ENCODE data around the gene TIMP2.
"Not testable (repeated sequence)": the region's sequence is repeated elsewhere in the genome, so short reads cannot be mapped to it uniquely, and the experiment has no call there.

The TIMP2 gene

DNA sequence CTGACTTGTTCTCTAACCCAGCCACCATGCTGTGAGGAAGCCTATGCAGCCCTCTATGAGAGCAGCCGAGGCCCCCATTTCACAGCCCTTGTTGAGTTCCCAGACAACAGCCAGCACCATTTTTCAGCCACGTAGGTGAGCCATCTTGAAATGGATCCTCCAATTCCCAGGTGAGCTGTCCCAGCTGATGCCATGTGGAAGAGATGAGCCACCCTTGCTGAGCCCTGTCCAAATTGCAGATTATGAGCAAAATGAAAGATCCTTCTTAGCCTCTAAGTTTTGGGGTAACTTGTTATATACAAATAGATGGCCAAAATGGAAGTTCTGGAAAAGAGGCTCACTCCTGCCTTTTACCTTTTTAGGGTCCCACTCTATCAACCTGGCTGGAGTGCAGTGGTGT, 25.7 kb upstream of the TIMP2 start:
- H3K4me1 ChIP-seq (ENCODE audit: low read length), result peaks cover 8% of the 10 kb centered on the region
- no peaks in the 10 kb centered on the region for H3K36me3 ChIP-seq (replicated peaks; ENCODE audit: low read depth, low read length)
- H3K4me3 ChIP-seq (ENCODE audit: low read length), result no peak overlapping the region
- TF ChIP-seq, protein P1, sequence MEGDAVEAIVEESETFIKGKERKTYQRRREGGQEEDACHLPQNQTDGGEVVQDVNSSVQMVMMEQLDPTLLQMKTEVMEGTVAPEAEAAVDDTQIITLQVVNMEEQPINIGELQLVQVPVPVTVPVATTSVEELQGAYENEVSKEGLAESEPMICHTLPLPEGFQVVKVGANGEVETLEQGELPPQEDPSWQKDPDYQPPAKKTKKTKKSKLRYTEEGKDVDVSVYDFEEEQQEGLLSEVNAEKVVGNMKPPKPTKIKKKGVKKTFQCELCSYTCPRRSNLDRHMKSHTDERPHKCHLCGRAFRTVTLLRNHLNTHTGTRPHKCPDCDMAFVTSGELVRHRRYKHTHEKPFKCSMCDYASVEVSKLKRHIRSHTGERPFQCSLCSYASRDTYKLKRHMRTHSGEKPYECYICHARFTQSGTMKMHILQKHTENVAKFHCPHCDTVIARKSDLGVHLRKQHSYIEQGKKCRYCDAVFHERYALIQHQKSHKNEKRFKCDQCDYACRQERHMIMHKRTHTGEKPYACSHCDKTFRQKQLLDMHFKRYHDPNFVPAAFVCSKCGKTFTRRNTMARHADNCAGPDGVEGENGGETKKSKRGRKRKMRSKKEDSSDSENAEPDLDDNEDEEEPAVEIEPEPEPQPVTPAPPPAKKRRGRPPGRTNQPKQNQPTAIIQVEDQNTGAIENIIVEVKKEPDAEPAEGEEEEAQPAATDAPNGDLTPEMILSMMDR (IDR thresholded peaks at IDR 0.05; ENCODE audit: low read depth, low read length), result no peak
- TF ChIP-seq EZH2phosphoT487 (IDR thresholded peaks at IDR 0.05; ENCODE audit: low read depth), result no peak
- no peaks in the 10 kb centered on the region for H3K27me3 ChIP-seq (ENCODE audit: low read depth, low read length)
- H3K79me2 ChIP-seq (ENCODE audit: low read length), result no peaks in the 10 kb centered on the region
- no peak overlapping the region for H2AFZ ChIP-seq (ENCODE audit: low read depth, low read length)
- no peak overlapping the region for H3K9ac ChIP-seq (ENCODE audit: low read length)
- no peak overlapping the region for H3K4me2 ChIP-seq (ENCODE audit: low read length)
- no peaks in the 10 kb centered on the region for H4K20me1 ChIP-seq (ENCODE audit: insufficient read depth, low read length)
- no peak overlapping the region for H3K27ac ChIP-seq (ENCODE audit: low read length)
- H3K9me3 ChIP-seq (ENCODE audit: insufficient read depth, low read length), result 0 out of 2 replicates have a peak, but pooled peaks cover 10% of the 10 kb centered on the region

DNA sequence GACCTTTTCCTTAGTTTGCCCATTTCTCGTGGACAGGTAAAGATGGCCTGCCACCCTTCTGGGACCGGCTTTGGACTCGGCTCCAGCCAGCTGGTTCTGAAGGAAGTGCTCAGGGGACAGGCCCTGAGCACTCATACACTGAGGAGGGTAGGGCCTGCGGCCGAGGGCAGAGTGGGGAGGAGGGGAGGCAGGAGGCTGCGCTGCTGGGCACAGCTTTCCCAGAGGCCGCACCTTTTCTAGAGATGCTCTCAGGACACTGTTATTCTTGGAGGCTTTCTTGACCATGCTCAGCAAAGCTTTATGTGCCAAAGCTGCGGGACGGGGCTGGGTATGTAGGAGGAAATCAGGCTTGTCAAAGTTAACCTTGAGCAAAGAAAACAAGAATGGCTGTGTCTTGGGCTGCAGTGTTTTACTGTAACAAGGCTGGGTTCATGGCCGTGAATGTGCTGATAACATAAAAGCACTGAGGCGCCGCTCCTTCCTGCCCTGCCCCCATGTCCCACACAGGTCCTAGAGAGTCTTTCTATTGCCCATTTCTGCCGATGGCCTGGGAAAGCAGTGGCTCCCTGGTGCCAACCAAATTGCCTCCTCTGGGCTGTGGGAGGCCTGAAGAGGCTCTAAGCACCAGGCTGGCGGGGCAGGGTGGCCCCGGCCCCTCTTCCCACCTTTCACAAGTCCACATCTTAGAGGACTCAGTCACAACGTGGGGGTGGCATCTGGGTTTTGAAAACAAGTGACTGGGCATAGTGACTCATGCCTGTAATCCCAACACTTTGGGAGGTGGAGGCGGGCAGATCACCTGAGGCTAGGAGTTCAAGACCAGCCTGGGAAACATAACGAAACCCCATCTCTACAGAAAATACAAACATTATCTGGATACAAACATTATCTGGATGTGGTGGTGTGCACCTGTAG, 22.3 kb upstream of the TIMP2 start:
- Histone ChIP-seq H3K79me2 (ENCODE audit: low read length) (no peaks in the 10 kb centered on the region), H2AFZ (ENCODE audit: low read depth, low read length) (no peak overlapping the region), H3K27ac (ENCODE audit: low read length) (no peak overlapping the region), H3K36me3 (replicated peaks; ENCODE audit: low read depth, low read length) (no peaks in the 10 kb centered on the region), H3K4me2 (ENCODE audit: low read length) (no peak overlapping the region), H3K9me3 (ENCODE audit: insufficient read depth, low read length) (0 out of 2 replicates have a peak, but pooled peaks cover 10% of the 10 kb centered on the region), H4K20me1 (ENCODE audit: insufficient read depth, low read length) (no peaks in the 10 kb centered on the region), H3K4me1 (ENCODE audit: low read length) (no peaks in the 10 kb centered on the region), H3K4me3 (ENCODE audit: low read length) (no peak overlapping the region), H3K27me3 (ENCODE audit: low read depth, low read length) (no peaks in the 10 kb centered on the region), H3K9ac (ENCODE audit: low read length) (no peak overlapping the region)
- TF ChIP-seq, protein P1 (IDR thresholded peaks at IDR 0.05; ENCODE audit: low read depth, low read length), result no peak
- no peak for TF ChIP-seq EZH2phosphoT487 (IDR thresholded peaks at IDR 0.05; ENCODE audit: low read depth)

DNA sequence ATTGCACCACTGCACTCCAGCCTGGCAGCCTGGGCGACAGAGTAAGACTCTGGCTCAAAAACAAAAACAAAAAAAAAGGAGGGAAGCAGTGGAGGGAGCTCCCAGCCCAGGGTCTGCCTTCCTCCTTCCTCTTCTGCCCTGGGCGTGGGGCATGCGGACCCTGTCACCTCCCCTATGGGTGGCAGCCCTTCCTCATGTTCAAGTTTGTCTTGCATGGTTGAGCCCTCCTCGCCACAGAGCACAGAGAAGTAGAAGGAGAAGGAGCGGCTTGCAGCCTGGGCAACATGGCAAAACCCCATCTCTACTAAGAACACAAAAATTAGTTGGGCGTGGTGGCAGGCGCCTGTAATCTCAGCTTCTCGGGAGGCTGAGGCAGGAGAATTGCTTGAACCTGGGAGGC, 21.4 kb upstream of the TIMP2 start:
- no peak overlapping the region for H3K9ac ChIP-seq (ENCODE audit: low read length)
- H3K79me2 ChIP-seq (ENCODE audit: low read length), result no peaks in the 10 kb centered on the region
- H3K4me1 ChIP-seq (ENCODE audit: low read length), result no peaks in the 10 kb centered on the region
- no peak overlapping the region for H2AFZ ChIP-seq (ENCODE audit: low read depth, low read length)
- H4K20me1 ChIP-seq (ENCODE audit: insufficient read depth, low read length), result no peaks in the 10 kb centered on the region
- H3K36me3 ChIP-seq (replicated peaks; ENCODE audit: low read depth, low read length), result no peaks in the 10 kb centered on the region
- H3K27me3 ChIP-seq (ENCODE audit: low read depth, low read length), result no peaks in the 10 kb centered on the region
- H3K4me2 ChIP-seq (ENCODE audit: low read length), result no peak overlapping the region
- 0 out of 2 replicates have a peak, but pooled peaks cover 10% of the 10 kb centered on the region for H3K9me3 ChIP-seq (ENCODE audit: insufficient read depth, low read length)
- TF ChIP-seq EZH2phosphoT487 (IDR thresholded peaks at IDR 0.05; ENCODE audit: low read depth), result no peak
- TF ChIP-seq, protein P1 (IDR thresholded peaks at IDR 0.05; ENCODE audit: low read depth, low read length), result no peak
- no peak overlapping the region for H3K4me3 ChIP-seq (ENCODE audit: low read length)
- H3K27ac ChIP-seq (ENCODE audit: low read length), result no peak overlapping the region

DNA sequence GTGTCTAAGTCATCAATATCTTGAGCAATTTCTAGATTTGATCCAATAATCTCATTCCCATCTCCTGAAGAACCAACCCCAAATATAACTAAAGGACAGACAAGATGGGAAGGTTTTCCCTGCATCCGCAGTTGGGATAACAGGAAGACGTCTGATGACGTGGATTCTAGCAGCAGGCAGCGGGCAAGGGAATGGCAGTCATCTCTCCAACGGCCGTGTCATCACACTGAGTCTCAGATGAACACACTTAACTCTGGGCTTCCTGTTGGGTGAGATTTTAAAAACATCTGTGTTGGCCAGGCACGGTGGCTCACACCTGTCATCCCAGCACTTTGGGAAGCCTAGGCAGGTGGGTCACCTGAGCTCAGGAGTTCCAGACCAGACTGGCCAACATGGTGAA, 20.9 kb upstream of the TIMP2 start:
- Histone ChIP-seq H4K20me1 (ENCODE audit: insufficient read depth, low read length) (no peaks in the 10 kb centered on the region), H3K4me3 (ENCODE audit: low read length) (no peak overlapping the region), H3K4me1 (ENCODE audit: low read length) (no peaks in the 10 kb centered on the region), H2AFZ (ENCODE audit: low read depth, low read length) (no peak overlapping the region), H3K27ac (ENCODE audit: low read length) (no peak overlapping the region), H3K79me2 (ENCODE audit: low read length) (no peaks in the 10 kb centered on the region), H3K9me3 (ENCODE audit: insufficient read depth, low read length) (0 out of 2 replicates have a peak, but pooled peaks cover 10% of the 10 kb centered on the region), H3K4me2 (ENCODE audit: low read length) (no peak overlapping the region), H3K27me3 (ENCODE audit: low read depth, low read length) (no peaks in the 10 kb centered on the region), H3K36me3 (replicated peaks; ENCODE audit: low read depth, low read length) (no peaks in the 10 kb centered on the region), H3K9ac (ENCODE audit: low read length) (no peak overlapping the region)
- TF ChIP-seq EZH2phosphoT487 (IDR thresholded peaks at IDR 0.05; ENCODE audit: low read depth), result no peak
- TF ChIP-seq, protein P1 (IDR thresholded peaks at IDR 0.05; ENCODE audit: low read depth, low read length), result no peak

DNA sequence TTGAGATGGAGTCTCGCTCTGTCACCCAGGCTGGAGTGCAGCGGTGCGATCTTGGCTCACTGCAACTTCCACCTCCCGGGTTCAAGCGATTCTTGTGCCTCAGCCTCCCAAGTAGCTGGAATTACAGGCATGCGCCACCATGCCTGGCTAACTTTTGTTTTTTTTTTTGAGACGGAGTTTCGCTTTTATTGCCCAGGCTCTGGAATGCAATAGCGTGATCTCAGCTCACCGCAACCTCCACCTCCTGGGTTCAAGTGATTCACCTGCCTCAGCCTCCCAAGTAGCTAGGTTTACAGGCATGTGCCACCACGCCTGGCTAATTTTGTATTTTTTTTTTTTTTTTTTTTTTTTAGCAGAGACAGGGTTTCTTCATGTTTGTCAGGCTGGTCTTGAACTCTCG, 20.3 kb upstream of the TIMP2 start:
- H3K27ac ChIP-seq (ENCODE audit: low read length); H3K36me3 ChIP-seq (replicated peaks; ENCODE audit: low read depth, low read length); H4K20me1 ChIP-seq (ENCODE audit: insufficient read depth, low read length); H3K27me3 ChIP-seq (ENCODE audit: low read depth, low read length); H3K9ac ChIP-seq (ENCODE audit: low read length); H2AFZ ChIP-seq (ENCODE audit: low read depth, low read length); H3K79me2 ChIP-seq (ENCODE audit: low read length); H3K4me2 ChIP-seq (ENCODE audit: low read length); H3K4me1 ChIP-seq (ENCODE audit: low read length); H3K9me3 ChIP-seq (ENCODE audit: insufficient read depth, low read length); H3K4me3 ChIP-seq (ENCODE audit: low read length): not testable (repeated sequence)

Measured in OCI-LY3 (cell line).